ENCODE measurements around the gene RHCG. TPM values are rescaled to one million over a fixed set of nuclear protein-coding genes. Genes with fewer than 3 reads are reported as not detected.

Gene RHCG
- total RNA-seq, 1 experiment from 2014 or later = 3.0 TPM

GRCh38 chr15:89444241-89445225 is 51.9 kb downstream of the RHCG start:
- no TSS peak for BruUV-seq (replicated peaks)
- TF ChIP-seq POLR2AphosphoS5 (IDR thresholded peaks at IDR 0.05; ENCODE audit: low read depth, low read length) (no peak), TCF7L2 (IDR thresholded peaks at IDR 0.05; ENCODE audit: low read depth, low read length) (no peak)
- intact Hi-C loops (cut with micrococcal nuclease; ENCODE audit: unreplicated experiment) = loop anchor here (5.0 kb wide), 1 partner anchor 113 kb away; no protein-coding TSS in a partner anchor

GRCh38 chr15:89443581-89443980 is 52.8 kb downstream of the RHCG start:
- Histone ChIP-seq H3K27me3 (ENCODE audit: control insufficient read depth, insufficient read depth, low read length) (no peaks in the 10 kb centered on the region), H3K4me1 (ENCODE audit: control insufficient read depth, insufficient read depth, low read length) (no peaks in the 10 kb centered on the region), H3K36me3 (ENCODE audit: control insufficient read depth, insufficient read depth, low read length) (no peaks in the 10 kb centered on the region), H3K4me3 (ENCODE audit: low read depth in 2 of 2, low read length in 2 of 2) (no peak overlapping the region), H3K27ac (ENCODE audit: low read length) (no peak overlapping the region), H3K9me3 (ENCODE audit: control insufficient read depth, insufficient read depth, low read depth, low read length) (no peaks in the 10 kb centered on the region)
- no peak for TF ChIP-seq POLR2AphosphoS5 (IDR thresholded peaks at IDR 0.05; ENCODE audit: low read depth, low read length)
- ChIA-PET POLR2A (no interaction called here), CTCF (interaction anchor here (0.7 to 1.7 kb wide), 6 partner anchors 24 to 55 kb away, joined by 3 to 11 read pairs (median 3); no protein-coding TSS in a partner anchor)
- in situ Hi-C loops (cut with HindIII; ENCODE audit: low pct_unique_long_range_greater_than_20kb, low sequenced_read_pairs) (no loop called here), intact Hi-C loops (cut with micrococcal nuclease; ENCODE audit: unreplicated experiment) (loop anchor here (5.0 kb wide), 1 partner anchor 114 kb away; no protein-coding TSS in a partner anchor)
- no peak for DNase-seq (ENCODE audit: low read depth, low spot score)
- no TSS peak for BruUV-seq (replicated peaks)
- ATAC-seq = no peak

More at GRCh38 chr15:89444241-89445225, 51.9 kb downstream of the RHCG start:
- DNase-seq (ENCODE audit: low read depth, low spot score) = no peak
- H3K36me3 ChIP-seq (ENCODE audit: control insufficient read depth, insufficient read depth, low read length) = no peaks in the 10 kb centered on the region
- no peaks in the 10 kb centered on the region for H3K4me1 ChIP-seq (ENCODE audit: control insufficient read depth, insufficient read depth, low read length)
- in situ Hi-C loops (cut with HindIII; ENCODE audit: low pct_unique_long_range_greater_than_20kb, low sequenced_read_pairs) = no loop called here
- H3K9me3 ChIP-seq (ENCODE audit: control insufficient read depth, insufficient read depth, low read depth, low read length) = no peaks in the 10 kb centered on the region
- ATAC-seq = no peak
- H3K27me3 ChIP-seq (ENCODE audit: control insufficient read depth, insufficient read depth, low read length) = no peaks in the 10 kb centered on the region
- no peak overlapping the region for H3K27ac ChIP-seq (ENCODE audit: low read length)
- ChIA-PET CTCF (interaction anchor here (0.7 to 1.0 kb wide), 3 partner anchors 30 to 86 kb away, joined by 3 read pairs; no protein-coding TSS in a partner anchor), POLR2A (interaction anchor here (0.7 kb wide), 1 partner anchor 87 kb away, joined by 10 read pairs; no protein-coding TSS in a partner anchor)
- no peak overlapping the region for H3K4me3 ChIP-seq (ENCODE audit: low read depth in 2 of 2, low read length in 2 of 2)

DNA sequence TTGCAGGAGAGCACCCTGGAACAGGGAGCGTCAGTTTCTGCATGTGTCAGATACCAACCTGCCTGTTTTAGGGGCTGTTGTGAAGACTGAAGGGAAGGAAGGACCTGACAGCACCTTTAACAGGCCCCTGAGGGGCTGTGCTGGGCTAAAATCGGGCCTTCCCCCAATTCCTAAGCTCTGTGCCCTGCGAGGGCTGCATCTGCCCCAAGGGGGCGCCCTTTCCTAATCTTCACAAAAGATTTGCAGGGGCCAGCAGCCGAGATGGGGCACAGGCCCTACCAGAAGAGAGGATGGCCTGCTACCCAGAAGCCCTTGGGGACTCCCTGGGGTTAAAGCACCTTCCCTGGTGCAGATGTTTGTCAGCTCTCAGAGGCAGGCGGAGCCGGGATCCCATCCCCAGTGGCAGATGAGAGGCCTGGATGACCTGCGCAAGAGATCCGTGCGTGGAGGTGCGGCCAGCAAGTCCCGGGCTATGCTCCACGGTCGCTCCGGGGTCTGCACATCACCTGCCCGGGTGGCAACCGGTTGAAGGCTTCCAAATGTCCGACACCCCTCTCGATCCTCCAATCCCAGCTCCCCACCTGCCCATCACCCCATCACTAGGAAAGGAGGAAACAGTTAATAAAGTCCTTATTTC is 53.6 kb downstream of the RHCG start:
- POLR2A ChIA-PET = no interaction called here
- DNase-seq (ENCODE audit: low read depth, low spot score) = peak; percentile 5
- Histone ChIP-seq H3K27ac (ENCODE audit: low read length) (no peak overlapping the region), H3K9me3 (ENCODE audit: control insufficient read depth, insufficient read depth, low read depth, low read length) (no peaks in the 10 kb centered on the region), H3K4me1 (ENCODE audit: control insufficient read depth, insufficient read depth, low read length) (no peaks in the 10 kb centered on the region), H3K36me3 (ENCODE audit: control insufficient read depth, insufficient read depth, low read length) (no peaks in the 10 kb centered on the region), H3K4me3 (ENCODE audit: low read depth in 2 of 2, low read length in 2 of 2) (no peak overlapping the region), H3K27me3 (ENCODE audit: control insufficient read depth, insufficient read depth, low read length) (no peaks in the 10 kb centered on the region)
- in situ Hi-C loops (cut with HindIII; ENCODE audit: low pct_unique_long_range_greater_than_20kb, low sequenced_read_pairs) = no loop called here
- TF ChIP-seq CTCF (IDR thresholded peaks at IDR 0.05) = peak; percentile 92
- TF ChIP-seq POLR2AphosphoS5 (IDR thresholded peaks at IDR 0.05; ENCODE audit: low read depth, low read length) = no peak
- CTCF ChIA-PET = interaction anchor here (0.5 to 1.7 kb wide), 8 partner anchors 9 to 92 kb away, joined by 3 to 11 read pairs (median 4); no protein-coding TSS in a partner anchor
- intact Hi-C loops (cut with micrococcal nuclease; ENCODE audit: unreplicated experiment) = loop anchor here (5.0 kb wide), 1 partner anchor 115 kb away; no protein-coding TSS in a partner anchor
- BruUV-seq (replicated peaks) = no TSS peak
- peak; percentile 84 for ATAC-seq
